Right lobe of liver (tissue), 4 donors: Measurements from ENCODE around the gene CTNNBIP1.

Experiments used
- CTCF ChIP-seq, 4 donors: fragments of 200-600 bp in 3 of 4; fragments of 450-650 bp in 1 of 4; IDR thresholded peaks; one replicate each; pipeline versions ENCODE4 v1.5.1 to v1.8.0; 2016 to 2022; ENCODE audit warnings: antibody characterized with exemption in 4 of 4, mild to moderate bottlenecking in 2 of 4
- POLR2A ChIP-seq: fragments of 450-650 bp; IDR thresholded peaks from one replicate; pipeline ENCODE4 v1.6.1; 2017; ENCODE audit warnings: antibody characterized with exemption, mild to moderate bottlenecking
- donor health status: DM: no; HTN: no; CAD: no.
- donor health status: DM: no; HTN: no; CAD: no.
- donor health status: DM: no; HTN: yes; CAD: no.

GRCh38 chr1:9881838-9882249 lies 28.2 kb downstream of the CTNNBIP1 start:
- TF ChIP-seq CTCF (IDR thresholded peaks at IDR 0.05) (no peak), POLR2A (no peak)
